Osteoblast (primary cell): Measurements from ENCODE around the gene LIG3. TPM values are rescaled to one million over a fixed set of nuclear protein-coding genes. Genes with fewer than 3 reads are reported as not detected.
A peak's percentile ranks its signal among the peaks of the same experiment; 100 is the strongest.

Experiments used
- DNase-seq: peaks from one replicate; pipeline ENCODE4 v3.0.0; 2011; ENCODE audit warnings: low spot score, mixed read lengths; ENCODE audit not compliant: insufficient read length; ENCODE audit errors: missing footprints
- H2AFZ ChIP-seq: 2 replicates; pipeline ENCODE4 v1.6.0; 2011; ENCODE audit warnings: mild to moderate bottlenecking, low read length
- H3K27ac ChIP-seq: 2 replicates; pipeline ENCODE4 v1.5.1; 2011; ENCODE audit warnings: mild to moderate bottlenecking, low read depth, low read length, moderate library complexity
- H3K27me3 ChIP-seq: 2 replicates; pipeline ENCODE4 v1.6.0; 2012; ENCODE audit warnings: mild to moderate bottlenecking, control low read depth, inconsistent platforms, low read length, moderate library complexity; ENCODE audit not compliant: insufficient read depth
- H3K36me3 ChIP-seq: 2 replicates; pipeline ENCODE4 v1.5.1; 2011; ENCODE audit warnings: mild to moderate bottlenecking, low read length, control low read depth, moderate library complexity; ENCODE audit not compliant: insufficient read depth
- H3K4me1 ChIP-seq: 2 replicates; pipeline ENCODE4 v1.5.1; 2011; ENCODE audit warnings: mild to moderate bottlenecking, low read length, control low read depth, moderate library complexity; ENCODE audit not compliant: insufficient read depth
- H3K4me2 ChIP-seq: 2 replicates; pipeline ENCODE4 v1.6.0; 2011; ENCODE audit warnings: mild to moderate bottlenecking, low read length; ENCODE audit not compliant: insufficient read depth
- H3K4me3 ChIP-seq: fragments of 200-600 bp; sonication (generic); 3 replicates; pipeline ENCODE4 v1.5.1; 2012; ENCODE audit warnings: mild to moderate bottlenecking, low read length, inconsistent platforms; ENCODE audit not compliant: insufficient read depth
- H3K79me2 ChIP-seq: 2 replicates; pipeline ENCODE4 v1.6.0; 2012; ENCODE audit warnings: mild to moderate bottlenecking, low read length, control low read depth, inconsistent platforms; ENCODE audit not compliant: insufficient read depth
- H3K9me3 ChIP-seq: 2 replicates; pipeline ENCODE4 v1.5.1; 2011; ENCODE audit warnings: low read depth, low read length, control low read depth
- H4K20me1 ChIP-seq: 2 replicates; pipeline ENCODE4 v1.6.0; 2012; ENCODE audit warnings: mild to moderate bottlenecking, low read length, control low read depth; ENCODE audit not compliant: insufficient read depth
- CTCF ChIP-seq: IDR thresholded peaks from 2 replicates; pipeline ENCODE4 v1.5.1; 2011; ENCODE audit warnings: mild to moderate bottlenecking, low read depth, low read length, moderate library complexity; ENCODE audit errors: extremely low read depth
- total RNA-seq: library from RNA; depleted of rRNA; stranded (reverse); fragments of >200 nt; gene quantifications from 2 replicates; pipeline ENCODE4 v1.2.3, GENCODE V29; 2012

The LIG3 gene
- total RNA-seq, 1 donor, result 26.1 TPM

DNA sequence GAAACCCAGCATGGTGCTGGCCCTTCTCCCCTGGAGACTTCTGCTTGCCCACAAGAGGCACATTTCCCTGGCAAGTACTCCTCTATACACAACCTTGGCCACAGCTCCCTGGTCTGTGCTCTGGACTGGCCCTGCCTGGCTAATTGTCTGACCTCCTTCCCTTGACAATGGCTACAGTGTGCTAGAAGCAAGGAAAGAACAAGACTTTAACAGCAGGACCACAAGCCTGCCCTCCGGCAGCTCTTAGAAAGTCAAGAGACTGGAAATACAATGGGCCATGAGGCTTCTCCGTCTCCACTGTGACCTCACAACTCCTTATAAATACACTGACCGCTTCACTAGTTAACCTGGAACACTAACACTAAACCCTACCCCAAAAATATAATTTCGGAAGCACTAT lies 36.7 kb downstream of the LIG3 start:
- Histone ChIP-seq H3K79me2 (peaks cover 15% of the 10 kb centered on the region), H3K27me3 (no peaks in the 10 kb centered on the region), H2AFZ (no peak overlapping the region), H3K9me3 (no peaks in the 10 kb centered on the region), H3K27ac (no peak overlapping the region), H3K4me1 (peaks cover 3% of the 10 kb centered on the region), H3K36me3 (peaks cover 39% of the 10 kb centered on the region), H3K4me3 (no peak overlapping the region), H4K20me1 (no peaks in the 10 kb centered on the region), H3K4me2 (no peak overlapping the region)
- no peak for DNase-seq
- no peak for TF ChIP-seq CTCF

DNA sequence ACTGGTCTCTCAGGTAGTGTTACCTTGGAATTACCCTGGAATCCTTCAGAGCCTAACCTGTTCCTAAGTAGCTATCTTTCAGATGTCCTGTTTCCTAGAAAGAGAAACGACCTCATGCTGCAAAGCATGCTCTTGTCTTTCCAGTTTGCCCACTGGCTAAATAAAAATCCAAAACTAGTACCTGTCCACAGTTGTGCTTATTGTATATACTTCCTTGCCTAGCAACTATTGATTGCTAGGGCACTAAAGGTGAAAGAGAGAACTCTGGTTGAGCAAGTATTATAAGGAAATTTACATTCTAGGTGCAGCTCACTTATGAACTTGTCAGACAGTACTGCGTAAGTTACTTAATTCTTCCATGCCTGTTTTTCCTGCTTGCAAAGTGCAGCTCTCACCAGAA lies 38.5 kb downstream of the LIG3 start:
- Histone ChIP-seq H3K4me2 (no peak overlapping the region), H3K27me3 (no peaks in the 10 kb centered on the region), H3K36me3 (peaks cover 31% of the 10 kb centered on the region), H3K9me3 (no peaks in the 10 kb centered on the region), H3K79me2 (peaks cover 15% of the 10 kb centered on the region), H3K4me3 (no peak overlapping the region), H2AFZ (no peak overlapping the region), H4K20me1 (no peaks in the 10 kb centered on the region), H3K27ac (no peak overlapping the region), H3K4me1 (peaks cover 18% of the 10 kb centered on the region)
- no peak for TF ChIP-seq CTCF
- no peak for DNase-seq

- Histone ChIP-seq H4K20me1 (no peaks in the 10 kb centered on the region), H3K27ac (no peak overlapping the region), H3K27me3 (no peaks in the 10 kb centered on the region), H3K4me1 (peaks cover 18% of the 10 kb centered on the region), H3K9me3 (no peaks in the 10 kb centered on the region), H3K4me3 (no peak overlapping the region), H3K4me2 (no peak overlapping the region), H3K36me3 (peaks cover 24% of the 10 kb centered on the region), H2AFZ (no peak overlapping the region), H3K79me2 (peaks cover 15% of the 10 kb centered on the region)
- no peak for DNase-seq
- TF ChIP-seq CTCF, result no peak
Measured at GRCh38 chr17:35019386-35020179, 39.3 kb downstream of the LIG3 start.

- no peak for DNase-seq
- peak overlapping the region; percentile 92 for H3K27ac ChIP-seq
- no peaks in the 10 kb centered on the region for H4K20me1 ChIP-seq
- H3K9me3 ChIP-seq, result no peaks in the 10 kb centered on the region
- peaks cover 24% of the 10 kb centered on the region for H3K36me3 ChIP-seq
- peaks cover 20% of the 10 kb centered on the region for H3K79me2 ChIP-seq
- TF ChIP-seq CTCF, result no peak
- H2AFZ ChIP-seq, result no peak overlapping the region
- no peak overlapping the region for H3K4me3 ChIP-seq
- no peaks in the 10 kb centered on the region for H3K27me3 ChIP-seq
- H3K4me2 ChIP-seq, result peak overlapping the region; percentile 60
- H3K4me1 ChIP-seq, result peaks cover 18% of the 10 kb centered on the region
Measured at GRCh38 chr17:35021520-35022380, 41.4 kb downstream of the LIG3 start.
